AG04450 (cell line): Measurements from ENCODE around the gene NEUROG3. TPM values are rescaled to one million over a fixed set of nuclear protein-coding genes. Genes with fewer than 3 reads are reported as not detected.

ENCODE experiments used
- CTCF ChIA-PET: fragments of 300-600, 350-600 bp; formaldehyde crosslinking; extraction: SDS; loops from one replicate; lab custom pipeline; 2022; ENCODE audit warnings: antibody characterized with exemption, inconsistent platforms; lab: Charles Lee
- POLR2A ChIA-PET: fragments of 350-600 bp; formaldehyde crosslinking; extraction: SDS; loops from one replicate; lab custom pipeline; 2021; ENCODE audit warnings: antibody characterized with exemption, inconsistent platforms; lab: Yijun Ruan, JAX
- DNase-seq: peaks from one replicate; pipeline ENCODE4 v3.0.0-alpha.2; 2011; ENCODE audit warnings: low read depth, low spot score
- H3K27ac ChIP-seq: one replicate; pipeline ENCODE4 v1.5.1; 2012; ENCODE audit warnings: low read depth, low read length, control low read depth
- H3K27me3 ChIP-seq: one replicate; pipeline ENCODE4 v1.6.0; 2012; ENCODE audit warnings: low read length; ENCODE audit not compliant: control insufficient read depth, insufficient read depth
- H3K4me3 ChIP-seq: 2 replicates; pipeline ENCODE4 v1.5.1; 2011; ENCODE audit warnings: mild to moderate bottlenecking, low read depth, low read length, control low read depth
- H3K9me3 ChIP-seq: 2 replicates; pipeline ENCODE4 v1.5.1; 2012; ENCODE audit warnings: low read length; ENCODE audit not compliant: control insufficient read depth, insufficient read depth
- polyA plus RNA-seq: library from polyadenylated mRNA; depleted of rRNA; stranded (reverse); fragments of >200 nt; gene quantifications from 2 replicates; pipeline ENCODE4 v1.2.3, GENCODE V29; 2011
- TF ChIP-seq, protein P1 (sequence below): IDR thresholded peaks from 2 replicates; pipeline ENCODE4 v1.5.1; 2011; ENCODE audit warnings: low read depth, low read length, control low read depth, inconsistent platforms

NEUROG3 gene
- polyA plus RNA-seq, 1 experiment: not detected

DNA sequence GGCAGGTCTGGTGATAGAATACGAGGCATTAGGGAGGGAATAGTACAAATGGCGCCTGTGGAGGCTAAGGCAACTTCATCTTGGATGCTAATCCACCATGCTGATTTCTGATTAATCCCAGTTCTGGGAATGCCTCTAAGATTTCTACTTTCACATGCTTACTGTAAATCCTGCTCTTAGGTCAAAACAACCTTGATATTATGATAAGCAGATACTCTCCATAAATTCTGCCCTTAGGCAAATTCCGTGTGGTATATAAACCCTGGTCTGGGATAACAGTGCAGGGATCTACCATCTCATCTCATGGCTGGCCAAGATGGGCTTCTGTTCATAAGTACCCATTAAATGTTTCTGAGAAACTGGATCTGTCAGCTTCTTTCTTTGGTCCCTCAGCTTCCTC is 11.4 kb upstream of the NEUROG3 start:
- no peak for DNase-seq
- no peaks in the 10 kb centered on the region for H3K9me3 ChIP-seq
- no peak overlapping the region for H3K27ac ChIP-seq
- POLR2A ChIA-PET: no interaction called here
- CTCF ChIA-PET: no interaction called here
- H3K4me3 ChIP-seq: no peak overlapping the region
- TF ChIP-seq, protein P1, sequence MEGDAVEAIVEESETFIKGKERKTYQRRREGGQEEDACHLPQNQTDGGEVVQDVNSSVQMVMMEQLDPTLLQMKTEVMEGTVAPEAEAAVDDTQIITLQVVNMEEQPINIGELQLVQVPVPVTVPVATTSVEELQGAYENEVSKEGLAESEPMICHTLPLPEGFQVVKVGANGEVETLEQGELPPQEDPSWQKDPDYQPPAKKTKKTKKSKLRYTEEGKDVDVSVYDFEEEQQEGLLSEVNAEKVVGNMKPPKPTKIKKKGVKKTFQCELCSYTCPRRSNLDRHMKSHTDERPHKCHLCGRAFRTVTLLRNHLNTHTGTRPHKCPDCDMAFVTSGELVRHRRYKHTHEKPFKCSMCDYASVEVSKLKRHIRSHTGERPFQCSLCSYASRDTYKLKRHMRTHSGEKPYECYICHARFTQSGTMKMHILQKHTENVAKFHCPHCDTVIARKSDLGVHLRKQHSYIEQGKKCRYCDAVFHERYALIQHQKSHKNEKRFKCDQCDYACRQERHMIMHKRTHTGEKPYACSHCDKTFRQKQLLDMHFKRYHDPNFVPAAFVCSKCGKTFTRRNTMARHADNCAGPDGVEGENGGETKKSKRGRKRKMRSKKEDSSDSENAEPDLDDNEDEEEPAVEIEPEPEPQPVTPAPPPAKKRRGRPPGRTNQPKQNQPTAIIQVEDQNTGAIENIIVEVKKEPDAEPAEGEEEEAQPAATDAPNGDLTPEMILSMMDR: no peak
- peaks cover 15% of the 10 kb centered on the region for H3K27me3 ChIP-seq

DNA sequence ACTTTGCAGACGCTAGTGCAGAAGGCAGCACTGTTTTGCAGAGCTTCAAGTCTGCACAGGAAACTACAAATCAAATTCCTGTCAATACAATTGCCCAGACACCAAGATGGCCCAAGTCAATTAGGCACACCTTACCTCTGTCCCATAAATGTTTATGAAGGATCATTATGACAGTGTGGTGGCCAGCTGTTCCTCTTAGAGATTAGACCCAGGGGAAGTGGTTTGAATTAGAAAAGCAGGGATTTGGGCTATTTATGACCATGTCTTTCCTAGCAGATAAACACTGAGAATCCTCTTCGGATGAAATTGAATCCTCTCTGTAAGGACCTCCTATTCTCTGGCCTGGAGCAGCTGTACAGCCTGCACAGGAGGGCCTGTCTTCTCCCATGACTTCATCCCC is 9.9 kb upstream of the NEUROG3 start:
- Histone ChIP-seq H3K27me3 (peaks cover 22% of the 10 kb centered on the region), H3K9me3 (no peaks in the 10 kb centered on the region), H3K27ac (no peak overlapping the region), H3K4me3 (no peak overlapping the region)
- TF ChIP-seq, protein P1: no peak
- CTCF ChIA-PET: no interaction called here
- POLR2A ChIA-PET: no interaction called here
- DNase-seq: no peak

DNA sequence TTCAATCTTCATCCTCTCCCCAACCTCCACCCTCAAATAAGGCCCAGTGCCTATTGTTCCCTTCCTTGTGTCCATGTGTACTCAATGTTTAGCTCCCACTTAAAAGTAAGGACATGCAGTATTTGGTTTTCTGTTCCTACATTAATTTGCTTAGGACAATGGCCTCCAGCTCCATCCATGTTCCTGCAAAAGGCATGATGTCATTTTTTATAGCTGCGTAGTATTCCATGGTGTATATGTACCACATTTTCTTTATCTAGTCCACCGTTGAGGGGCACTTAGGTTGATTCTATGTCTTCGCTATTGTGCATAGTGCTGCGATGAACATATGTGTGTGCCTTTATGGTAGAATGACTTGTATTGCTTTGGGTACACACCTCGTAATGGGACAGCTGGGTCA is 7.2 kb upstream of the NEUROG3 start:
- Histone ChIP-seq H3K27ac (no peak overlapping the region), H3K9me3 (no peaks in the 10 kb centered on the region), H3K4me3 (no peak overlapping the region), H3K27me3 (peaks cover 46% of the 10 kb centered on the region)
- TF ChIP-seq, protein P1: no peak
- ChIA-PET POLR2A (no interaction called here), CTCF (no interaction called here)
- no peak for DNase-seq

DNA sequence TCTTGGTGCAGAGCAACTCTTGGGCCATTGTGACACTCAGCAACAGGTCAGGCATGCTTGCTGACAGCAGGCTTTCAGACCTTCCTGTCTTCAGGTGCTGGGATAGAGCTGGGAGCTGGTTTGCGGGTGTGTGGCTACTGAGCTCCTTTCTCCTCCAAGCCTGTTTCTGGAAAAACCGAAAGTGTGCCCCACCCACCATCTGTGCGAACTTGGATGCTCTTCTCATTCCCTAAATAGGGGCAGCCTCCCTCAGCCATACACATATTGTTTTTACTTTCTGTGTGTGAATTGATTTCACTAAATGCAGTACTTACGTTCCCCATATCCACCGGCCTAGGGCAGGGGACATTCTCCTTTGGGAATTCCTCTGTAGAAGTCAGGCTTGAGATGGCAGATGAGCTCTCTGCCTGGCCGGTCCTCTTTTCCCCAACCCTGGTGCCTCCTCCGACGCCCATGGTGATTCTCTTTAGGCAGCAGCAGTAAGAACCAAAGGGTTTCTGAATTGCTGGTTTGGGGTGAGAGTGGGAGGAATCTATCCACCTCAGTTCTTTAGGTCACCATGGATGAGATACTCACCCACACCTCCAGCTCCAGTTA is 6.3 kb upstream of the NEUROG3 start:
- Histone ChIP-seq H3K4me3 (no peak overlapping the region), H3K27ac (no peak overlapping the region), H3K27me3 (peaks cover 55% of the 10 kb centered on the region), H3K9me3 (no peaks in the 10 kb centered on the region)
- TF ChIP-seq, protein P1: no peak
- ChIA-PET CTCF (no interaction called here), POLR2A (no interaction called here)
- DNase-seq: no peak

DNA sequence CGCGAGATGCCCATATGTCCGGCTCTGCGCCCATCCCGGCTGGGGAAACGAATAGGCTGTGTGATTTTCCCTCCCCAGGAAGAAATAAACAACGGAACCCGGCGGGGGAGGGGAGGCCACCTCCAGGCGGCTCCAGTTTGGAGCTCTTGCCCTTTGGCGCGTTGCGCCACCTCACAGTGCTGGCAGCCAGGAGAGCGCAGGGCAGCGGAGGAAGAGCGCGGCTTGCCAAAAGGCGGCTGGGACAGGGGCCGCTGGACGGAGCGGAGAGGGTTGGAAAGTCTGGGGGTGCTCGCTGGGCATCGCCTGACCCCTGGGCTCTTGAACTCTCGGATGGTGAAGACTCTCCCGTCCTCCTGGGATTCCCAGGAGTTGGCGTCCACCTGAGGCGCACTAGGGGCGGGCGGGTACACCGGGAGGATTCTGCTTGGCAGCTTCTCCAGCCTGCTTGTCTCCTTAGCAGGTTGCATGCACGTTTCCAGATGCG is 5.3 kb upstream of the NEUROG3 start:
- no peaks in the 10 kb centered on the region; the same call in 1 of the 2 replicates for H3K9me3 ChIP-seq
- CTCF ChIA-PET: no interaction called here
- POLR2A ChIA-PET: no interaction called here
- H3K4me3 ChIP-seq: no peak overlapping the region
- H3K27ac ChIP-seq: no peak overlapping the region
- H3K27me3 ChIP-seq: peaks cover 64% of the 10 kb centered on the region
- no peak for DNase-seq
- TF ChIP-seq, protein P1: no peak
